Stimulated activated CD4-positive, alpha-beta T cell treated with anti-CD3 and anti-CD28 coated beads, TNF-alpha, amount 100 ng/mL, for 4 hours (primary cell): ENCODE results near the gene METTL27.
"Not testable (repeated sequence)": the region's sequence is repeated elsewhere in the genome, so short reads cannot be mapped to it uniquely, and the experiment has no call there.

Source experiments
- DNase-seq, 3 experiments: peaks; one replicate each; pipeline ENCODE4 v3.0.0-alpha.2; 2020; ENCODE audit warnings: low read depth in 3 of 3

Gene METTL27, protein sequence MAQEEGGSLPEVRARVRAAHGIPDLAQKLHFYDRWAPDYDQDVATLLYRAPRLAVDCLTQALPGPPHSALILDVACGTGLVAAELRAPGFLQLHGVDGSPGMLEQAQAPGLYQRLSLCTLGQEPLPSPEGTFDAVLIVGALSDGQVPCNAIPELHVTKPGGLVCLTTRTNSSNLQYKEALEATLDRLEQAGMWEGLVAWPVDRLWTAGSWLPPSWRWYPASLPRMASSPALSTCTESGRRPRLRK

DNA sequence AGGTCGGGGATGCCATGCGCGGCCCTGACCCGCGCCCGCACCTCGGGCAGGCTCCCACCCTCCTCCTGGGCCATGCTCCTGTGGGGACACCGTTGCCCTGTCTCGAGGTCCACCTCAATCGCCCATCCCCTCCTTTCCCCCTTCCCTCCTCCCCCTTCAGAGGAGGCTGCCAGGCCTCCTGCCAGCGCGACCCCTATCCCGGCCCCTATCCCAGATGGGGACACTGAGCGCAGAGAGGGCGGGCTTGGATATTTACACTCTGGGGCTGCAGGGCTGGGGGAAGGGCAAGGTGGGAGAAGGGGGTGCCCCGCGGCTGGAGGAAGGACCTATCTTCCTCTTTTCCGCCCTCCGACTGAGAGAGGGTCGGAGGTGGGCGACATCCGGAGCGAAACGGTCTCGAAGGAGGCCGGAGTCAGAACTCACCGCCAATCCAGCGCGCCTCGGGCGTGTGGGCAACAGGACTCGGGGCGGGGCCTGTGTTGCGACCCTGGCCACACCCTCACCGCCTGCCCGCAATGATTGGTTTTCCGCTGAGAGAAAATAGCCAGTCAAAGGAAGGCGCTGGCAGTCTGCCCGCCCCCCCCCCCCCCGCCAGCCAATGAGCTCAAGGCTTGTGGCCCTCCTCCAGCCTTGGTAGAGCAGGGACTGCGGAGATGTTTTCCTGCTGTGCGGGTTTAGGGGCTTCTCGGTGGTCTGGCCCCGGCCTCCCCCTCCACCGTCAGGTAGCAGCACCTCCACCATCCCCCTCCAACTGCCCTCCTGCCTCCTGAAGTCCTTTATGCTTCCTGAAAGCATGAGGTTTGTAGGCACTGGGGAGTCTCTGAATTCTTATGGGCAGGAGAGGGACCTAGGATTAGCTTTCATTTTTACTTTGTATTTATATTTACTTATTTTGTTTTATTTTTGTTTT, at the start of gene METTL27:
Gene METTL27, minus strand, starts transcription at position 450 of the 910 bp plus-strand sequence. Its CDS starts 376 bp downstream, at position 74.
- peak; percentile 72 to 80 (median 78) for DNase-seq

DNA sequence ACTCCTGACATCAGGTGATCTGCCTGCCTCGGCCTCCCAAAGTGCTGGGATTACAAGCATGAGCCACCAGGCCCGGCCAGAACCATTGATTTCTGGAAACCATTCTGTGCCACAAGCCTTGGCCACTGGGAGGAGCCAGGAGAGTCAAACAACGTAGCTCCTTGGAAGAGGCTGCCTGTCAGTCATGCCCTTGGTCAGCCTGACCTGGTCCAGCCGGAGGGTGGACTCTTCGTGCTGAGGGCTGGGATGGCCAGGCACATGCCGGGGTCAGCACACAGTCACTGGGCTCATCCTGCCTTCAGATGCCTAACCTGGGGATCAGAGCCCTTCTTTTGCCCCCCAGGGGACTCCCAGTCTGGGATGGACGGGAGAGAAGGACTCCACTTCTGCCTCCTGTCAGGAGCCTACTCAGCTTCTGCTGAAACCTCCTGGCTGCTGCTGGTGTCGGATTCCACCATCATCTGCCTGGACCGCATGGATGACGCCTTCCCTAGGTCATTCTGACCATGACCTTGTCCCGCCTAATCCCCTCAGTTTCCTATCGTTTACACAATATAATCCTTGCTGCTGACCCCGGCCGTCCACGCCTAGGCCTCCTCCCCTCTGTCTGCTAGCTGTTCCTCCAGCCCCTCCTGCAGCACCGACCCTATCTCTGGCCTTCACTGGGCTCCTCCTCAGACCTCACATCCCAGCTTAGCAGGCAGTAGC, 49.0 kb upstream of the METTL27 start:
- no peak for DNase-seq

DNA sequence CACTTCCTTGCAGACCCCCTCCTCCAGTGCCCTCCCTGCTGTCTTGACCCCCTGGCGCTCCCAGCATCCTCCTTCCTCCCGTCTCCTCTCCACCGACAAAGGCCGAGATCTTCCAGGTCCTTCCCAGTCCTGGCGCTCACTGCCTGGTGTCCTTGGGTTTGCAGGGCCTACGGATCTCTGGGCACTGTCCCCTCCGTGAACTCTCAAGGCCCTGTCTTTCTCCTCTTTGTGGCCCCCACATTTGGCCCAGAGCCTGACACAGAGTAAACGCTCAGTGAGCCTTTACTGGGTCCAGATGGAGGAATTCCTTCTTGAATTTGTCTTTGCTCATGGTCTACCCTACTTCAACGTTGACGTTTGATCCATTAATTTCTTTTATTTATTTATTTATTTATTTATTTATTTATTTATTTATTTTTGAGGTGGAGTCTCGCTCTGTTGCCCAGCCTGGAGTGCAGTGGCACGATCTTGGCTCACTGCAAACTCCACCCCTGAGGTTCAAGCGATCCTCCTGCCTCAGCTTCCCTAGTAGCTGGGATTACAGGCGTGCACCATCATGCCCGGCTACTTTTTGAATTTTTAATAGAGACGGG, 48.3 kb upstream of the METTL27 start:
- no peak for DNase-seq

DNA sequence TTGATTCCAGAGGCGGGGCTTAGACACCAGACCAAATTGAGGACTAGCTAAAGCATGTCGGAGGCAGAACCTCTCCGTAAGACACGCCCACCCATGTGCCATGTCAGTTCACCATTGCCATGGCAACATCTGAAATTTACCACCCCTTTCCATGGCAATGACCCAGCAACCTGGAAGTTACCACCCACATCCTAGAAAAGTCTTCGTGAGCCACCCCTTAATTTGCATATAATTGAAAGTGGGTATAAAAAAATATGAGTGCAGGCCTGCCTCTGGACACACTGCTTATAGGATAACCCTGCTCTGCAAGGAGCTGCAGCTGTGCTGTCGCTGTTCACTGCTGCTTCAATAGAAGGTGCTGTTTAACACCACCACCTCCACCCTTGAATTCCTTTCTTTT, 46.6 kb upstream of the METTL27 start:
- DNase-seq = no peak

DNA sequence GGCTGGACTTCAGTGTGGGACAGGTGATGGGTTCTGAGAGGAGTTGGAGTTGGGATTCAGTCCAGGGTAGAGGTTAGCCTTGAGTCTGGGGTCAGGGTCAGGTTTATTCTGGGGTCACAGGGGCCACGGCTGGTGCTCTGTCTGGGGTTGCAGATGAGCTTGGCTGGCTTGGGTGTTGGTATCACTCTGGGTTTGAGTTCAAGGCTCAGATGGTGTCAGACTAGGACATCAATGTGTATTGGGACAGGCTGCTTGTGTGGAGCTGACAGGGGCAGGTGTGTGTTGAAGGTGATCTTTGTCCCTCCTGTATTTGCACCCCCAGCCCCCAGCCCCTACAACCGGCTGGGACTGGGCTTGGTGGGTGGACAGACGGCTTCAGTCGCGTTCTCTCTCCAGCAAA, 45.4 kb upstream of the METTL27 start:
- no peak for DNase-seq

DNA sequence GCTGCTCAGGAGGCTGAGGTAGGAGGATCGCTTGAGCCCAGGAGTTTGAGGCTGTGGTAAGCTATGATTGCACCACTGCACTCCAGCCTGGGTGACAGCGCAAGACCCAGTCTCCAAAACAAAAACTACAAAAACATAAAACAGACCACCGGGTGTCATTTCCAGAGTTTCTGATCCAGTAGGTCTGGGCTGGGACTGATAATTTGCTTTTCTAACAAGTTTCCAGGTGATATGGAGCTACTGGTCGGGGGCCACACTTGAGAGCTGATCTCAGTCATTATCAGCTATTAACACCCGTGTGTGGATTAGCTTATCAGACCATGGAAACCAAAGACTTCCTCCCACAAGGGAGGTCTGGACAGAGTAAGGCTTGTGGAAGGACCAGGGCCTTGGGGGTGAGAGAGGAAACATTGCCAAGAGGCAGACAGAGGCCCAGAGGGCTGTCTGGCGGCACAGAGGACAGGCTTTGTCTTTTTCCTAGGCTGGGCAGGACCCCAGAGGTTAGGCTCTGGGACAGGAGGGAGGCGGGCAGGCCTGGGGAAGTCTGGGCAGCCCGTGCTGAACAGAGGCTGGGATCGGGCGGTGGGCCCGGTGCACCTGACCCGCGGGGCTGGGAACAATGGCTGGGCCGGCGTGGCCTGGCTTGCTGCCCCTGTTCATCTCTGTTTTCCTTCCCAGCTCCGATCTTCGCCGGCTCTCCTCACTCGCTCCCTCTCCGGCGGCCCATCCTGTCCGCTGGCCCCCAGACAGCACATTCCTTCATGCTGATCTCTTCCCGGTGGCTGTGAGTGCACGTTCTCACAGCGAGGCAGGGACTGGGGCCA, 43.9 kb upstream of the METTL27 start:
- no peak for DNase-seq

DNA sequence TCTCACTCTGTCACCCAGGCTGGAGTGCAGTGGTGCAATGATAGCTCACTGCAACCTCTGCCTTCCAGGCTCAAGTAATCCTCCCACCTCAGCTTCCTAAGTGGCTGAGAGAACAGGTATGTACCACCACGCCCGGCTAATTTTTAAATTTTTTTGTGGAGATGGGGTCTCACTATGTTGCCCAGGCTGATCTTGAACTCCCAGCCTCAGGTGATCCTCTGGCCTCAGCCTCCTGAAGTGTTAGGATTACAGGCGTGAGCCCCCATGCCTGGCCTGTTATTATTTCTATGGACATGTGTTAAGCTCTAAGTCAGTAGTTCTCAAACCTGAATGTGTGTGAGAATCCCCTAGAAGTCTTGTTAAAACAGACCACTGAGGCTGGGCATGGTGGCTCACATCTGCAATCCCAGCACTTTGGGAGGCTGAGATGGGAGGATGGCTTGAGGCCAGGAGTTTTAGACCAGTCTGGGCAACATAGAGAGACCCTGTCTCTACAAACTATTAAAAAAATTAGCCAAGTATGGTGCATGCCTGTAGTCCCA, 43.2 kb upstream of the METTL27 start:
- no peak for DNase-seq

DNA sequence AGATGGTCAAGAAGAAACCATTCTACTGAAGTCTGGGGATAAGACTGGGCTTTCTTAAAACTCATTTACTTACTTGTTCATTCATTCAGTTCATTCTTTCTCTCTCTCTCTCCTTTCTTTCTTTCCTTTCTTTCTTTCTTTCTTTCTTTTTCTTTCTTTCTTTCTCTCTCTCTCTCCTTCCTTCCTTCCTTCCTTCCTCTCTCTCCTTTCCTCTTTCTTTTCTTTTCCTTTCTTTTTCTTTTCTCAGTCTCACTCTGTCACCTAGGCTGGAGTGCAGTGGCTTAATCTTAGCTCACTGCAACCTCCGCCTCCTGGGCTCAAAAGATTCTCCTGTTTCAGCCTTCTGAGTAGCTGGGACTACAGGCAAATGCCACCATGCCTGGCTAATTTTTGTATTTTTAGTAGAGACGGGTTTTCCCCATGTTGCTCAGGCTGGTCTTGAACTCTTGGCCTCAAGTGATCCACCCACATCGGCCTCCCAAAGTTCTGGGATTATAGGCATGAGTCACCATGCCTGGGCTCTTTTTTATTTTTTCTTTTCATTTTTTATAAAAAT, 42.6 kb upstream of the METTL27 start:
- not testable (repeated sequence) for DNase-seq

DNA sequence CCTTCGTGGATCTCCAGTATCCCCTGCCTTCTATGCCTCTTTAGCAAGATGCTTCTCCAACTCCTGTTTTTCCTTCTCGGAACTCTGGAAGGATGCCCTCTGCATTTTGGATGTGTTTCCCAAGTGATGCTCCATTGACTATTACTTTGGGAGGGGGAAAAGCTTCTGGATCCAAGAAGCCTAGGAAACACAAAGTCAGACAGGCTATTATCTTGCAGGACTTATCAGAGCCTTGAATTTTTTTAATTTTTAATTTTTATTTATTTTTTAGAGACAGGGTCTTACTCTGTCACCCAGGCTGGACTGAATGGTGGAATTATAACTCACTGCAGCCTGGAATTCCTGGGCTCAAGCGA, 39.7 kb upstream of the METTL27 start:
- DNase-seq = no peak

DNA sequence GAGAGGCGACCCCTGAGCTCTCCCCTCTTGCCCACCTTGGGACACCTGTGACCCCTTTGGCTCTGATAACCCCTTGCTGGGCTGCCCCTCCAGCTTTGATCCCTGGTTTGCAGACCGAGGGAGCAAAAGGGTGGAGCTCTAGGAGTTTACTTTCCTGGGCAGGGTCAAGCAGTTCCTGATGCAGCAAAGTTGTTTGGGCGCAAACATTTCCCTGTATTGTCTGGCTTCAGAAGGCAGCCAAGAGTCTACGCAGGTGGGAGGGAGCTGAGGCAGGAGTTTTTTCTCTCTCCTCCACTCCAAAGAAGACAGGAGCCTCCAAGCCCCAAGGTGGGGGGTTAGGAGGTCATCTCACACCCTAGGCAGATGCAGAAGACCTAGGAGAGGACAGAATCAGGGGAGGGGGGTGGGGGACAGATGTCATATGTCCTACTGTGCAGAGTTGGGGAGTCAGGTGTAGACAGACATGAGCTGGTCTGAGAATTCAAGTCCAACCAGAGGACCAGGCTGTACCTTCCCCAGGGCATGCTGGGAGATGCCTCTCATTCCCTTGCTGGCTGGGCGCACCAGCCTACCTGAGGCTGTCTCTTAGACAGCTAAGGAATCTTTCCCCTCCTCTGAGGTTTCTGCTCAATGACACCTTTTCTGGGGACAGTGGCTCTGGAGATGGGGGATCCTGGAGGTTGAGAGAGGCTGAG, 39.2 kb upstream of the METTL27 start:
- DNase-seq = no peak

DNA sequence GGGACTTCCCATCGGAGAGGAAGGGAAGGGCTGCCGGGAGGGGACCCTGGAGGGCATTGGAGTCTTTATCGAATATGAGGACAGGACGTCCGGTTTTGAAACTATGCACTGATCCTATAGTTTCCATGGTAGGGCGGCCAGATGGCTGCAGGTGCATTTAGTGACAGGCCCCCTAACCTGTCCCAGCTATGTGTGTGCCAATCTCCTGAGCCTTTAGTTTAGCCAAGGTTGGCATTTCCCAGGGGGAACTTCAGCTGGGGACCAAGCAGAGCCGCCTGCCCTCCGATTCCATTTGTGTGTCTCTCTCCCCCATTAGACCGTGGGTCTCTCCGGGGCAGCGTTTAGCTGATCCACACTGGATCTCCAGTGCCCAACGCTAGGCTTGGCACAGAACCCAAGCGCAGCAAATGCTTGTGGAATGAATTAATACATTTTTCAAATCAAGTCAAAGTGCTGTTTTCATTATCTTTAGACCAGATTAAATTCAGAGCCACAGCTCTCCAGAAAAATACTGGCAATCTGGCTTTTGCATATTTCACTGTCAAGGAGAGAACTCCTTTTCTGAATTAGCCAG, 38.5 kb upstream of the METTL27 start:
- no peak for DNase-seq

DNA sequence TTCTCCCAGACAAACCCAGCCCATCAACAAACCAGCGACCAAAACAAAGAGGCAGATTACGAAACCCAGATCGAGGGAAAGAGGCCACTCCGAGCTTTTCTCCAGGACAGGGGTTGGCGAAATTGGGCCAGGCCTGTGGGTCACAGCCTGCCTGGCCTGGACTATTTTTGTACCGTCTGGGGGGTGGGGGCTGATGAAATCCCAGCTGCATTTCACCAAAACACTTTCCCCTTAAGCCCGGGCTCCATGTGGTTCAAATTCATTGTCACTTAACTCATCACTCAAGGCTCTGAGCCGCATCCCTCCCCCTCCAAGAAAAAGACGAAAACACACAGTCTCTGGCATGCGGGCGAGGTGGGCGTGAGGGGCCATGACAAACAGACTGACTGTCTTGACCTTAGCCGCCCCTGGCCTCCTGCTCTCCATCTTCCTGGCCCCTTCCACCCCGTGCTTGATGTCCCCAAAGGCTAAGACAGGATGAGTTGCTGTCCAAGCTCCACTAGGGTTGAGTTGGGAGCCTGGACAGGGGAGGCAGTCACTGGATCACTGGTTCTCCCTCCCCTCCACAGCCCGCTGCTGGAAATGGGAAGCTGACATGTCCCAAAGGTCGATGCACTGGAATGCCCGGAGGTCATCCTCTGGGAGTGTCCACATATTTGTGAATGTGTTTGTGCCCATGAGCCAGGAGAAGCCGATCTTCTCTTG, 37.8 kb upstream of the METTL27 start:
- DNase-seq = no peak

DNA sequence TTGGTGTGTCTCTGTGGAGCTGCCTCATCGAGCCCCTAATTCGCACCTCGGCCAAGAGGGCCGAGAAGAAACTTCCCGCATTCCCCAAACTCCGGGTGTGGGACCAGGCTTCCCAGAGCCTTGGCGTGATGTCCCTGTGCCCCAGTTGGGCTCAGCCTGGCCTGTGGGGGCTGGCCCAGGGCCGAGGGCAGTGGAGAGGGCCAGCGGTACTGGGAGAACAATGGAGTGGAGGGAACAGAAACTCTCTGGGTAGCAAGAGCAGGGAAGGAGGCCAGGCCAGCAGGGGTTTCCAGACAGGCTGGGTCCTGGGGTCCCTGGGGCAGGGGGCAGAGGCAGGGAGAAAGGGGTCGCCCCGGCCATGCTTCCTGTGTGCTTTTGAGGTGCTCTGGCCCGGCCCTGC, 34.7 kb upstream of the METTL27 start:
- DNase-seq = no peak

DNA sequence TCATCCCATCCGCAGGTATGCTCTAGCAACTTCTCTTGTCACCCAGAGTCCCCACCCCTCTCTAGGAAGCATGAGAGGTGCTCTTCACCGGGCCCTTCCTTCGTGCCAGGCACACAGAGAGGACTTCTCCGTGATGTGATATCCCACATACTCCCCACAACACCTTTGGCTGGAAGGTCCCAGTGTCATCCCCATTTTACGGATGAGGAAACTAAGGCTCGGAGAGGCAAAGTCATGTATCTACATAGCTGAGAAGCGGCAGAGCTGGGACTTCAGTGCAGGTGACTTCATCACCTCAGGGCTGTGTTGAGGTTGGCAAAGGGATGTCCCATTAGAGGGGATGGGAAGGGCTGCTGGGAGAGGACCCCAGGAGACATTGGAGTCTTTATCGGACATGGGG, 34.0 kb upstream of the METTL27 start:
- DNase-seq = no peak

DNA sequence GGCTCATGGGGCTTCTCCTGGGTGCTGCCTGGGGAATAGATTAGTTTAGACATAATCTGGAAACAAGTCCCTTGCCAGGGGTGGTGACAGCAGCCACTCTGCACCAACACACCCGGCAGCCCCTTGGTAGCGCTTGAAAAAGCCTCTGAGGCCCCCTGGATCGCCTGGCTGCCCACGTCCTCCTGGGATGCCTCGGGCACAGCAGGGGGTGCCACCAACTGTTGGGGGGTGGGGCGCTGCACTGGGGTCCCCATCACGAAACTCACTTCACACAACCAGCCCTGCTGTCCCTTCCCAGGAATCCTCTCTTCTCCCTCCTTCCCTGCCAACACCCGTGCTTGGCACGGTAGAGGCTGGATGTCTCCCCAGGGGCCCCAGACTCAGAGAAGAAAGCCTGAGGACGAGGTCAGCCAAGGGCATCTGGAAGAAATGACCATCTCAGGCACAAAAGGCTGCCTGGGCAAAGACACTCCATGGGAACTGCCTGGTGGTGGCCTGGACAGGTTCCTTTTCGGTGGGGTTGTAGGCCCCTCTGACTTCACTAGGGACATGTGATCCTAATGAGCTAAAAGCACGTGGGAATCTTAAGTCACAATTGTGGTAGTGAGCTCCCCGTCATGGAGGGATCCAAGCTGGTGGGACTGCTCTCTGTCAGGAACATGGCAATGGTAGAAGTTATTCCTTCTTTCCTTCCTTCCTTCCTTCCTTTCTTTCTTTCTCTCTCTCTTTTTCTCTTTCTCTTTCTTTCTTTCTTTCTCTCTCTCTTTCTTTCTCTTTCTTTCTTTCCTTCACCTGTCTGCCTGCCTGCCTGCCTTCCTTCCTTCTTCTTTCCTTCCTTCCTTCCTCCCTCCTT, 30.0 kb upstream of the METTL27 start:
- DNase-seq = no peak

DNA sequence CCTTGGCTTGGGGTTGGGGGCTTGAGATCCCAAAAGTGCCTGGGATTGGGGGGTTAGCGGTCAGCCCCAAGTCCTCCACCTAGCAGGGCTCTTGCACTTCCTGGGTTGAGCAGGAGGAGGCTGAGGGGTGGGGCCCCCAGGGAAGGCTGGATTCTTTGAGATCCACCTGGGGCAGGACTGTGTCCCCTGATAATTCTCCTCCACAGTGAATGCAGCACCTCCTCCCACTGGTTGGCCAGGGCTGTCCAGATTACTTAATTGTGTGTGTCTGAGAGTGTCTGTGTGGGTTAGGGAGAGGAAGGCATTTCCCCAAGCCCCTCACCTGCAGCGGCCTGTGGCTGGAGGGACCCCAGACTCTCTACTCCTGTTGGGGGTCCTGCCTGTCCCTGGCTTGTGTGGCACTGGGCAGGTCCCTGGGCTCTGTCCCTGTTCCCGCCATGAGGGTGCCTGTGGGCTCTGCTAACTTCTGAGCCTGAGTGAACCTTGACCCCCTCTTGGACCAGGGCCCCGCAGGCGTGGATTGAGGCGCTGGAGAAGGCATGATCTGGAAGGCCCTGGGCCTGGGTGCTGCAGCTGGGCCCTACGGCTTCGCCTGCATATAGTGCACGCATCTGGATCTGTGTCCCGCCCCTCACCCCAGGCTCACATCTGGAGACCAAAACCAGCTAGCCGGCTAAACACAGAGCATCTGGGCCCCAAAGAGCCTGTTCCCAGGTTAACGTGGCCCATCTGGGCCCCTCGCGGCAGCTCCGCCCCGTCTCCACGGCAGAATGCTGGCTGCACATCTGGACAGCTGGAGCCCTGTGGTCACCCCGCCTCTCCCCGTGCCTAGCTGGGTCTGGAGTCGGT, 29.1 kb upstream of the METTL27 start:
- DNase-seq = no peak

DNA sequence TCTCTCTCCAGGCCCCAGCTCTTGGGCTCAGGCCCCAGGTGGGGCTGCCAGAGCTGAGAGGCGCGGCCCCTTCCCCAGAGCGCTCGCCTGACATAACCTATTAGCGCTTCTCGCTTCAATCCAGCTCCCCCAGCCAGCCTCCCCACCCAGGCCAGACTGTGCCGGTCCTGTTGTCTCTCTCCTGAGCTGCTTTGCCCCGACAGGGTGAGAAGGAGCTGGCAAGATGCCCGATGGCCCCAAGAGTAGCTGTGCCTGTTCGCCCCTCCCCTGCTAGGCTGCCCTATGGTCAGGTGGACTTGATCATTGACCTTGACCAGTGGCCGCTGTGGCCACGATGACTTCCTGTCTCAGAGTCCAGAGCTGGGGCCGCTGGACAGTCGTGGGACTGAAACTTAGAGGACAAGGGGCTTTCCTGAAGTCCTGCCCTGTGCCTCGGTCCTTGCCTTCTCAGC, 27.8 kb upstream of the METTL27 start:
- no peak for DNase-seq
